GM19351 (cell line): ENCODE data around the gene PABPC1L.
A peak's percentile ranks its signal among the peaks of the same experiment; 100 is the strongest.

Source experiments
- ATAC-seq: cut with Tn5 transposase; IDR thresholded peaks from one replicate; pipeline ENCODE4 v1.9.1; 2021; ENCODE audit warnings: mild to moderate bottlenecking, moderate library complexity; ENCODE audit not compliant: unreplicated experiment

PABPC1L gene

GRCh38 chr20:44966030-44966961 is 56.4 kb downstream of the PABPC1L start, which contains the start of gene STK4:
Gene STK4, plus strand, starts transcription at chr20:44966512. Its CDS starts 57 bp downstream, at chr20:44966569.
- peak; percentile 66 for ATAC-seq

- ATAC-seq = no peak
Observed at GRCh38 chr20:44967207-44967807, 57.4 kb downstream of the PABPC1L start.

DNA sequence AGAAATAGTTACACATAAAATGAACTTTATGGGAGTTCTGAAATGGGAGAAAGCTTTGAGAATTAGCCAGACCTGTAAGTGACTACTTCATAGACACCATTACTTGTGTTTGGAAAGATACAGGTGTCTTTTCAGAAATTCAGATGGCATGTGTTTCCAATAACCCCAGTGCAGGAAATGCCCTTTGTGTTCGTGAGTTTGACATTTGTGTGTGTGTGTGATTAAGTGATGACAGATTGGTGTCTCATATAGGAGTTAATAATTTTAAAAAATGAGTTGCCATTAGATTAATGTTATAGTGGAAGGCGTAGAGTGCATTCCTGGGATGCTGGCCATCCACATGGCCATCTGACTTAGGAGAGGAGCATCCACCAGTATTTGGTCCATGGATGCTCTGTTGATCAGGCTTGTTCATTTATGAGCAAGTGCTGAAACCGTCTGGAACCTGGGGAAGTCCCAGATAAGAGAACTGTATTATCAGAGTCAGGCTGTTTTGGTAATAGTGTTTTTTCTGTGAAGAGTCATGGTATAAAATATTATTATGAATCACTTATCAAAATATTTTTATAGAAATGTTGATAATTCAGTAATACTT is 59.5 kb downstream of the PABPC1L start:
- no peak for ATAC-seq

GRCh38 chr20:44970243-44970757 is 60.4 kb downstream of the PABPC1L start:
- ATAC-seq = no peak

- no peak for ATAC-seq
Observed at GRCh38 chr20:44973053-44973452, 63.2 kb downstream of the PABPC1L start.

GRCh38 chr20:44976698-44977097 is 66.8 kb downstream of the PABPC1L start:
- ATAC-seq = no peak

DNA sequence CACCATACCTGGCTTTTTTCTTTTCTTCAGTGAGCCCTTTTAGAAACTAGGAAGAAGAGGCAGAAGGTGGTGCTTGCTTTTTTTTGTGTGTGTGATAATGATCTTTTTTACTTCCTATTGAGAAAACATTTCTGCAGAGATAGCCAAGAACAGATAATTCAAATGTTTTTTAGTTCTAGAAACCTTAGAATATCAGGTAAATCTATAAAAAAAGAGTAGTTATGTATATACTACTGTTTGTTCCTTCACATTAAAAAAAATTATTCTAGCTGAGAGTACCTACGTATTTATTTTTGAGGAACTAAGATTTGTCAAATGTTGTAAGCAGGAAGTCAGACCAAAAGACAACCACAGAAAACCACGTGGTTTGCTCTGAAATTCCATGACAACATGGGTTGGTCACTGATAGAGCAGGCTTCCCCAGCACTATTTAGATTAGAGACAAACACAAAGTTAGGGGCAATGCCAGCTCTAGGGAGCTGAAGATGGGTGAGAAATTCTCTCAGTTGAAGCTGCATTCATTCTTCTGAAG is 69.3 kb downstream of the PABPC1L start:
- peak; percentile 96 for ATAC-seq

- no peak for ATAC-seq
Observed at GRCh38 chr20:44981736-44982406, 72.0 kb downstream of the PABPC1L start.

- no peak for ATAC-seq
Observed at GRCh38 chr20:44983093-44983674, 73.3 kb downstream of the PABPC1L start.

DNA sequence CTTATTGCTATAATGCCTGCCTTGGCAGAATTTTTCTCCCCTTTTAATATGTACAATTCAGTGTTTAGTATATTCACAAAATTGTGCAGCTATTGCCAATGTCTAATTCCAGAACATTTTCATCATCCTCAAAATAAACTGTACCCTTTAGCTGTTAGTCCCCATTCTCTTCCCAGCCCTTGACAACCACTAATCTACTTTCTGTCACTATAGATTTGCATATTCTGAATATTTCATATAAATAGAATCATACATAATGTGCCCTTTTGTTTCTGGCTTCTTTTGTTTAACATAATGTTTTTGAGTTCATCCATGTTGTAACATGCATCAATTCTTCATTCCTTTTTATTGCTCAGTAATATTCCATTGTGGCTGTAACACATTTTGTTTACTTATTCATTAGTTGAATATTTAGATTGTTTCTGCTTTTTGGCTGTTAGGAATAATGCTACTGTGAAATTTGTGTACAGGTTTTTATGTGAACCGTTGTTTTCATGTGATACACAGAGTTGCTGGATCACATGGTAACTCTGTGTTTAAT is 78.8 kb downstream of the PABPC1L start:
- no peak for ATAC-seq
